ENCODE results near the gene LRP1-AS. TPM values are rescaled to one million over a fixed set of nuclear protein-coding genes. Genes with fewer than 3 reads are reported as not detected.

The LRP1-AS gene
- not detected for total RNA-seq
- long read RNA-seq: 0 reads

DNA sequence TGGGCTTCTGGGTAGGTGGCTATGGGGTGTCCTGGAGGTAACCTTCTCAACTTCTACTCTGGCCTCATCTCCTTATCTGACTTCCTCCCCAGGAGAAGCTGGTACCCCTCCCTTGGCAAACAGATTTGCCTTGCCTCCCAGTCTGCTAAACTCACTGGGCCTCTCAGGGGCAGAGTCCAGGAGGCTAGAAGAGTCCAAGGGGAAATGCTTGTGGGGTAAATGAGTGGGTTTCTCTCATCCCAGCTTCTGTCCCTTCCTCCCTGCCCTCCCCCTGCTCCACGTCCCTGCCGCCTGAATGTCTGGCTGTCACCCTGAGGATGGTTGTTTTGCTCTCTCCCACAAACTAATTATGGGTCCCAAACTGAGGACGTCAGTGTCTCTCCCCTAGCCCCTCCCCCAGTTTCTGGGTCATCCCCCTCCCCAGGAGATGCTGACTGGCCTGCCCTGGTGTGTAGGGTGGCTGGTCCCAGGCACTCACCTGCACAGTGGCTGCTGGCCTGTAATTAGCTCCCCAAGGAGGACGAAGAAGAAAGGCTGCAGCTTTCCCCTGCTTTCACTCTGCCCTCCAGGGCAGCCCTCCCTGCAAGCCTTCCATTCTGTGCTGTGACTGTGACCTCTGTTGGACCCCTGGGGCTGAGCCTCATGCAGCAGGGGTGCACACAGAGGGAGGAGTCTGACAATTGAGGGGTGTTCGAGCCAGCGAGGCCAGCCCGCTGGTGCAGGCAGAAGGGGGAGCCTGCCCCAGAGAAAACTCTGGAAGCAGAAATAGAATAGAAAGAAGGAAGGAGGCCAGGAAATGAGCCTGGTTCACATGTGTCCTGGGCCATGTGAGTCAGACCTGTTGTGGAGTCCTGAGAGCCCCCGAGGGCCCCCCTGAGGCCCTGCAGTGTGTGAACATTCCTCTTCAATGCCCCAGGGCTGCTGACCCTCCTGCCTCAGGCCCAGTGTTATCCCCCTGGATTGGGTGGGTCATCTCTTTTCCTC, at the start of gene LRP1-AS:
TSS of gene LRP1-AS (minus strand) at position 659 of the 984 bp plus-strand sequence.
- ATAC-seq (peak in 1 of 2 donors; percentile 3), DNase-seq (no peak)
- intact Hi-C loops (cut with DNase I): no loop called here

- intact Hi-C loops (cut with DNase I): no loop called here
- no peak for DNase-seq
- no peak for ATAC-seq
These were observed 49.5 kb upstream of the LRP1-AS start for GRCh38 chr12:57196956-57197355.

DNA sequence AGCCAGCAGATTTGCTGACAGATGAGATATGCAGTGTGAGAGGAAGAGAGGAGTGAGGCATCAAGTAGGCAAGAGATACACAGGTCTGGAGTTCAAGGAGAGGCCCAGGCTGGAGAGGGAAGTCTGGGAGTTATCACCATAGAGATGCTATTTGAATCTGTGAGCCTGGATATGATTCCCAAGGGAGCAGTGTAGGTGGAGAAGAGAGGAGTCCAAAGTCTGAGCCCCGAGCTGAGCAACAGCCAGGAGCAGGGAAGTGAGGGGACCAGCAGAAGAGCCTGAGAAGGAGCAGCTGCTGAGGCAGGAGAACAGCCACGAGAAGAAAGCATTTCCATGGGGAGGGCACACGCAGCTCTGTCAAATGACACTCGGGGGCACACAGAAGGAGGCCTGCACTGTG, 49.0 kb upstream of the LRP1-AS start:
- intact Hi-C loops (cut with DNase I): no loop called here
- no peak for ATAC-seq
- no peak for DNase-seq

GRCh38 chr12:57195611-57196371, 48.4 kb upstream of the LRP1-AS start:
- DNase-seq: no peak
- intact Hi-C loops (cut with DNase I): no loop called here
- no peak for ATAC-seq

DNA sequence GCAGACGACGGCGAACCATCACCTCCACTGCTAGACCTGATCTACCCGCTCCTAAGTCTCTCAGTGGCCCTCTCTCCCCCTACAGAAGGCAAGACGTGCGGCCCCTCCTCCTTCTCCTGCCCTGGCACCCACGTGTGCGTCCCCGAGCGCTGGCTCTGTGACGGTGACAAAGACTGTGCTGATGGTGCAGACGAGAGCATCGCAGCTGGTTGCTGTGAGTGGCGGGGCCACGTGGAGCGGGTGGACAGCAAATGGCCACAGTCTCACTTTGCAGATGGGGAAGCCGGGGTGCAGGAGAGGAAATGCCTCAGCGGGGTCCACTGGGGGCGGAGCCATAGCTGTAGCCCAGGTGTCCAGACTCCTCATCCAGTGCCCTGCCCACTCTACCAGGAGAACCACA, 47.8 kb upstream of the LRP1-AS start:
- no peak for DNase-seq

GRCh38 chr12:57194253-57194652, 46.8 kb upstream of the LRP1-AS start:
- DNase-seq (no peak), ATAC-seq (no peak)
- intact Hi-C loops (cut with DNase I): no loop called here

More for the DNA sequence above, 47.8 kb upstream of the LRP1-AS start:
- intact Hi-C loops (cut with DNase I): no loop called here
- no peak for ATAC-seq

- DNase-seq: no peak
These were observed 46.4 kb upstream of the LRP1-AS start for GRCh38 chr12:57193706-57194245.

DNA sequence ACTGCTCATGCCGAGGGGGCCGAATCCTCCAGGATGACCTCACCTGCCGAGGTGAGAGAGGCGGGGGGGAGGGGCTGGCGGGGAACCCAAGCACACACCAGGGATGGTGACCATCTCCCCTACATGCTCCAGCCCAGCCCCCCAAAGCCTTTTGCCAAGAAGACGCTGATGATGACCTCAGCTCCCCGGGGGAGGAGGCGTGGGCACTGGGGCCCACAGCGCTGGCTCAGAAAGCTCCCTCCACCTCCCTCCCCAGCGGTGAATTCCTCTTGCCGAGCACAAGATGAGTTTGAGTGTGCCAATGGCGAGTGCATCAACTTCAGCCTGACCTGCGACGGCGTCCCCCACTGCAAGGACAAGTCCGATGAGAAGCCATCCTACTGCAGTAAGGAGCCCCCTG, 45.5 kb upstream of the LRP1-AS start:
- intact Hi-C loops (cut with DNase I): no loop called here
- no peak for DNase-seq
- ATAC-seq: no peak

More at GRCh38 chr12:57193706-57194245, 46.4 kb upstream of the LRP1-AS start:
- intact Hi-C loops (cut with DNase I): no loop called here
- no peak for ATAC-seq

DNA sequence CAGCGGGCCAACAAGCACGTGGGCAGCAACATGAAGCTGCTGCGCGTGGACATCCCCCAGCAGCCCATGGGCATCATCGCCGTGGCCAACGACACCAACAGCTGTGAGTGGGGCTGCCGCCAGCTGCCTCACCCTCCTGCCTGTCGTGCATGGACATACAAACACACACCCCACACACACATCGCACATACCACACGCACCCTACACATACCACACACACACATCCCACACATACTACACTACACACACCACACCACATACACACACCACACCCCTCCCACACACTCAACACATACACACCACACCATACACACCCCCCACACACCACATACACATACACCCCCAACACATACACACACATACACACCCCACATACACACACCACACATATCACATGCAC, 44.0 kb upstream of the LRP1-AS start:
- ATAC-seq (no peak), DNase-seq (no peak)
- intact Hi-C loops (cut with DNase I): no loop called here

GRCh38 chr12:57190821-57191220, 43.4 kb upstream of the LRP1-AS start:
- no peak for DNase-seq
- ATAC-seq: no peak
- intact Hi-C loops (cut with DNase I): no loop called here

GRCh38 chr12:57190037-57190436, 42.6 kb upstream of the LRP1-AS start:
- ATAC-seq: peak; percentile 8 to 62
- intact Hi-C loops (cut with DNase I): no loop called here
- no peak for DNase-seq

DNA sequence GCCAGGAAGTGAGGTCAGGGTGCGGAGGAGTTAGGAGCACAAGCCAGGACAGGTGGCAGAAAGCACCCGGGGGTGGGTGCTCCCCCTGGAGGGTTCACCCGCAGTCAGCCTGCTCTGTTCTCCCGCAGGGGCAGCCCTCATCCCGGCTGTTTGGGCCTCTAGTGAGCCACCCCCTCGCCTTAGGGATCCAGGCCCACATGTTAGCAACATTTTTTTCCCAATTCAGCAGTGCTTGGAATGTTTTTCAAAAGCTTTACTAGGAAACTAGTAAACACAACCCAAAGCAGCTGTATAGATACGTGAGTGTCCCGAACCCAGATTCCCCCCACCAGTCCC, 40.6 kb upstream of the LRP1-AS start:
- intact Hi-C loops (cut with DNase I): no loop called here
- ATAC-seq: no peak
- DNase-seq: no peak

- DNase-seq (no peak), ATAC-seq (no peak)
- intact Hi-C loops (cut with DNase I): no loop called here
These were observed 40.0 kb upstream of the LRP1-AS start for GRCh38 chr12:57187222-57188089.

- intact Hi-C loops (cut with DNase I): no loop called here
- ATAC-seq (no peak), DNase-seq (no peak)
These were observed 38.6 kb upstream of the LRP1-AS start for GRCh38 chr12:57185906-57186508.

DNA sequence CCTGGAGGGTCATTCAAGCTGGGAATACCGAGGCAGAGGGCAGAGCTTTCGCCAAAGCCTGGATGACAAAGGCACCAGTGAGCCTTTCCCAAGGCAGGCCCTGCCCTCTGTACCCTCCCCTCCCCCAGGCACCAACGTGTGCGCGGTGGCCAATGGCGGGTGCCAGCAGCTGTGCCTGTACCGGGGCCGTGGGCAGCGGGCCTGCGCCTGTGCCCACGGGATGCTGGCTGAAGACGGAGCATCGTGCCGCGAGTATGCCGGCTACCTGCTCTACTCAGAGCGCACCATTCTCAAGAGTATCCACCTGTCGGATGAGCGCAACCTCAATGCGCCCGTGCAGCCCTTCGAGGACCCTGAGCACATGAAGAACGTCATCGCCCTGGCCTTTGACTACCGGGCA, 38.0 kb upstream of the LRP1-AS start:
- intact Hi-C loops (cut with DNase I): no loop called here
- ATAC-seq (no peak), DNase-seq (no peak)

GRCh38 chr12:57183939-57184725, 36.7 kb upstream of the LRP1-AS start:
- no peak for DNase-seq
- ATAC-seq: no peak
- intact Hi-C loops (cut with DNase I): loop anchor here (2.0 to 5.0 kb wide), 3 partner anchors 59 to 117 kb away; no protein-coding TSS in a partner anchor

DNA sequence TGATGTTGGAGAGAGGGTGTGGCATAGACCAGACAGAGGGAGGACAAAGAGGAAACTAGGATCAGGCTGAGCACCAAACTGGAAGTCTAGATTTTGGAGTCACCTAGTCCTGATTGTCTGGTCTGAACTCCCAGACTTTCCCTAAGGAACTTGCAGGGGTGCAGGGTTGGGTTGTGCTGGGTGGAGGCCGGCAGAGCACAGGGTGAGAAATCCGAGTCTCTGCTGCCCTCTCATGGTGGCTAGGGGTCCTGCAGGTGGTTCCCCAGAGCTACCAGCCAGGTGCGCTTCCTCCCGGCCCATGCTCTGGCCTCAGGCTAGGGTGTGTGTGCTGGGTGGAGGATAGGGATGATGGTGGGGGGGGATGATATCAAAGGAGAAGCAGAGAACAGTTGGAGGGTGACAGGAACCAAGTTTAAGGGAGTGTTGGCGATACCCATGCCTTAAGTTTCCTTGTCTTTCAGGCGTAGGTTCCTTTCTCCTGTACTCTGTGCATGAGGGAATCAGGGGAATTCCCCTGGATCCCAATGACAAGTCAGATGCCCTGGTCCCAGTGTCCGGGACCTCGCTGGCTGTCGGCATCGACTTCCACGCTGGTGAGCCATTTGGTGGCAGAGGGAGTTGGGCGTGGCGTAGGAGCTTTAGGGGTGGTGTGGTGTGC, 35.6 kb upstream of the LRP1-AS start:
- intact Hi-C loops (cut with DNase I): loop anchor here (2.0 to 5.0 kb wide), 3 partner anchors 58 to 116 kb away; no protein-coding TSS in a partner anchor
- DNase-seq (peak; percentile 70), ATAC-seq (peak; percentile 75 to 83)

Data from left cardiac atrium (tissue), 4 donors.